NB4 (cell line): ENCODE measurements around the gene NCAPH2.

Source experiments
- DNase-seq: peaks from one replicate; pipeline ENCODE4 v3.0.0; 2010; ENCODE audit warnings: low read depth
- H3K4me3 ChIP-seq: one replicate; pipeline ENCODE4 v1.5.1; 2011; ENCODE audit warnings: mild to moderate bottlenecking, low read depth, low read length, moderate library complexity
- CTCF ChIP-seq: IDR thresholded peaks from one replicate; pipeline ENCODE4 v1.5.1; 2012; ENCODE audit warnings: low read depth, low read length
- MAX ChIP-seq: IDR thresholded peaks from 2 replicates; pipeline ENCODE4 v1.6.1; 2011; ENCODE audit warnings: low read depth, low read length
- MYC ChIP-seq: IDR thresholded peaks from 2 replicates; pipeline ENCODE4 v1.6.1; 2011; ENCODE audit warnings: low read depth, low read length
- POLR2A ChIP-seq: IDR thresholded peaks from 2 replicates; pipeline ENCODE4 v1.6.1; 2011; ENCODE audit warnings: mild to moderate bottlenecking; ENCODE audit not compliant: insufficient read length; ENCODE audit errors: extremely low read depth

The NCAPH2 gene

DNA sequence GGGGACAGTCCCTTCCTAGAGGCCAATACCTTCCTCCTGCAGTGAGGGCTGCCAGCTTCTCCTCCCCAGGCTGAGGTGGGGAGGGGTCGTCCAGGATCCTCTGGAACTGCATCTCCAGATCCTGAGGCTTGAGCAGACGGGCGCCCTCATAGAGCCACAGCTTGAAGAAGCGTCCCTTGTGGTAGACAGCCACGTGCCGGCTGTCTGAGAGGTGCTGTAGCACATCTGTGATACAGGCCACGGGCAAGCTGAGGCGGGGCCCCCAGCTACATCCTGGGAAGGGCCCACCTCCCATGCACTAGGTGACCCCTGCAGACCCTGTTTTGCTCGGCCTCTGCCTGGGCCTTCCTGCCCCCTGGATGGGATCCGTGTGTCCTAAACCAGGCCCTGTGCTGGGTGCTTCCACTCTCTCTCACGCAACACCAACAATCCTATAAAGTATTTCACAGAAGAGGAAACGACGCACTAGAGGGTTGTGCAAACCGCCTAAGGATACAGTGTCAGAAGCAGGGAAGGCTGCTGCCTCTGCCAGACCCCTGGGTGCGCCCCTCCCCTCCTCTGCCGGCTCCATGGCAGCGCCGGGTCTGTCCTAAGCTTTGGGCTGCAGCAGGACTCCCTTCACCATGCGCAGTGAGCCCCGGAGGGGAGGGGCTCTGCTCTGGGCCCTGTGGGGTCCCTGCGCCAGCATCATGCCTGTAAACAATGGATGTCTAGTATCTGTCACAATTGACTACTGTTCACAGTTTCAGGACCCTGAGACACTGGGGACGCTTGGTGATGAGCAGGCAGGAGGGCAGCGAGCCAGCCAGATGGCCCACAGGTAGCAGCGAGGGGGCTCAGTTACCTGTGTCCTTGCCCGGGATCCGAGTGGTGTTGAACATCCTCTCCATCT is 65.7 kb downstream of the NCAPH2 start:
- DNase-seq = no peak
- TF ChIP-seq MAX = no peak
- TF ChIP-seq MYC = no peak
- no peak for TF ChIP-seq POLR2A
- no peak for TF ChIP-seq CTCF
- no peak overlapping the region for H3K4me3 ChIP-seq

- no peak for DNase-seq
- no peak overlapping the region for H3K4me3 ChIP-seq
- TF ChIP-seq MAX = no peak
- TF ChIP-seq POLR2A = no peak
- TF ChIP-seq MYC = no peak
- no peak for TF ChIP-seq CTCF
Observed at GRCh38 chr22:50574383-50574755, 66.3 kb downstream of the NCAPH2 start.
